ENCODE measurements around the gene PSMG3. TPM values are rescaled to one million over a fixed set of nuclear protein-coding genes. Genes with fewer than 3 reads are reported as not detected.

The PSMG3 gene
- total RNA-seq, 2 experiments from 2014 or later: 33.1 to 33.3 TPM

GRCh38 chr7:1558841-1559625 lies 10.8 kb downstream of the PSMG3 start:
- ATAC-seq: no peak
- H3K4me3 Mint-ChIP-seq: no peak overlapping the region
- H3K27me3 Mint-ChIP-seq (ENCODE audit: low read depth): no peaks in the 10 kb centered on the region
- no peak overlapping the region for H3K27ac Mint-ChIP-seq
- no peak for DNase-seq
- no peaks in the 10 kb centered on the region for H3K9me3 Mint-ChIP-seq (ENCODE audit: insufficient read depth)
- H3K4me1 Mint-ChIP-seq (ENCODE audit: low read depth): peaks cover 5% of the 10 kb centered on the region
- H3K36me3 Mint-ChIP-seq (ENCODE audit: low read depth): no peaks in the 10 kb centered on the region
- ChIA-PET POLR2A (no interaction called here), CTCF (no interaction called here)

- DNase-seq: no peak
- no peak for ATAC-seq
- no peak overlapping the region for H3K4me3 Mint-ChIP-seq
- no peak overlapping the region for H3K27ac Mint-ChIP-seq
- ChIA-PET CTCF (no interaction called here), POLR2A (no interaction called here)
- no peaks in the 10 kb centered on the region for H3K36me3 Mint-ChIP-seq (ENCODE audit: low read depth)
- H3K9me3 Mint-ChIP-seq (ENCODE audit: insufficient read depth): no peaks in the 10 kb centered on the region
- no peaks in the 10 kb centered on the region for H3K27me3 Mint-ChIP-seq (ENCODE audit: low read depth)
- peaks cover 5% of the 10 kb centered on the region for H3K4me1 Mint-ChIP-seq (ENCODE audit: low read depth)
Observed at GRCh38 chr7:1558181-1558811, 11.5 kb downstream of the PSMG3 start.

GRCh38 chr7:1557771-1558170 lies 12.1 kb downstream of the PSMG3 start:
- Mint-ChIP-seq H3K9me3 (ENCODE audit: insufficient read depth) (no peaks in the 10 kb centered on the region), H3K27ac (no peak overlapping the region), H3K4me1 (ENCODE audit: low read depth) (peaks cover 5% of the 10 kb centered on the region), H3K4me3 (no peak overlapping the region), H3K36me3 (ENCODE audit: low read depth) (no peaks in the 10 kb centered on the region), H3K27me3 (ENCODE audit: low read depth) (no peaks in the 10 kb centered on the region)
- POLR2A ChIA-PET: no interaction called here
- DNase-seq (no peak), ATAC-seq (no peak)
- CTCF ChIA-PET: no interaction called here

- Mint-ChIP-seq H3K9me3 (ENCODE audit: insufficient read depth) (no peaks in the 10 kb centered on the region), H3K27me3 (ENCODE audit: low read depth) (no peaks in the 10 kb centered on the region), H3K36me3 (ENCODE audit: low read depth) (no peaks in the 10 kb centered on the region), H3K4me1 (ENCODE audit: low read depth) (peaks cover 5% of the 10 kb centered on the region), H3K4me3 (no peak overlapping the region), H3K27ac (no peak overlapping the region)
- DNase-seq (no peak), ATAC-seq (no peak)
- ChIA-PET POLR2A (no interaction called here), CTCF (interaction anchor here (0.6 kb wide), 1 partner anchor 73 kb away, joined by 3 read pairs; no protein-coding TSS in a partner anchor)
Observed at GRCh38 chr7:1557006-1557405, 12.8 kb downstream of the PSMG3 start.

GRCh38 chr7:1555813-1556543 lies 13.9 kb downstream of the PSMG3 start, which contains the start of gene TMEM184A:
Gene TMEM184A, minus strand, starts transcription at chr7:1556205. Its CDS starts 721 bp downstream, at chr7:1555484.
- no peak within 1 kb of the TSS for H3K4me3 Mint-ChIP-seq
- ChIA-PET CTCF (interaction anchor here (0.6 to 0.9 kb wide), 2 partner anchors 10 to 24 kb away, joined by 3 to 4 read pairs; no protein-coding TSS in a partner anchor), POLR2A (interaction anchor here (0.6 kb wide), 1 partner anchor 991 kb away, joined by 3 read pairs; no protein-coding TSS in a partner anchor)
- H3K27ac Mint-ChIP-seq: no peak within 1 kb of the TSS
- H3K4me1 Mint-ChIP-seq (ENCODE audit: low read depth): peaks cover 5% of the 10 kb centered on the region
- no peaks in the 10 kb centered on the region for H3K9me3 Mint-ChIP-seq (ENCODE audit: insufficient read depth)
- H3K36me3 Mint-ChIP-seq (ENCODE audit: low read depth): no peaks in the 10 kb centered on the region
- DNase-seq (peak; percentile 57), ATAC-seq (peak; percentile 78)
- no peaks in the 10 kb centered on the region for H3K27me3 Mint-ChIP-seq (ENCODE audit: low read depth)

- Mint-ChIP-seq H3K36me3 (ENCODE audit: low read depth) (no peaks in the 10 kb centered on the region), H3K9me3 (ENCODE audit: insufficient read depth) (no peaks in the 10 kb centered on the region), H3K27ac (no peak overlapping the region), H3K27me3 (ENCODE audit: low read depth) (no peaks in the 10 kb centered on the region), H3K4me3 (no peak overlapping the region), H3K4me1 (ENCODE audit: low read depth) (peaks cover 5% of the 10 kb centered on the region)
- DNase-seq (no peak), ATAC-seq (no peak)
- ChIA-PET CTCF (interaction anchor here (0.7 to 0.9 kb wide), 2 partner anchors 10 to 792 kb away, joined by 3 read pairs; no protein-coding TSS in a partner anchor), POLR2A (interaction anchor here (0.6 kb wide), 1 partner anchor 992 kb away, joined by 3 read pairs; no protein-coding TSS in a partner anchor)
Observed at GRCh38 chr7:1555046-1555812, 14.6 kb downstream of the PSMG3 start.

GRCh38 chr7:1554333-1555045 lies 15.3 kb downstream of the PSMG3 start:
- Mint-ChIP-seq H3K27ac (no peak overlapping the region), H3K9me3 (ENCODE audit: insufficient read depth) (no peaks in the 10 kb centered on the region), H3K4me3 (no peak overlapping the region), H3K27me3 (ENCODE audit: low read depth) (no peaks in the 10 kb centered on the region), H3K36me3 (ENCODE audit: low read depth) (no peaks in the 10 kb centered on the region), H3K4me1 (ENCODE audit: low read depth) (peaks cover 5% of the 10 kb centered on the region)
- CTCF ChIA-PET: interaction anchor here (0.7 kb wide), 1 partner anchor 793 kb away, joined by 3 read pairs; no protein-coding TSS in a partner anchor
- no peak for ATAC-seq
- DNase-seq: no peak
- POLR2A ChIA-PET: no interaction called here

GRCh38 chr7:1553512-1554210 lies 16.2 kb downstream of the PSMG3 start:
- no peaks in the 10 kb centered on the region for H3K36me3 Mint-ChIP-seq (ENCODE audit: low read depth)
- CTCF ChIA-PET: no interaction called here
- POLR2A ChIA-PET: no interaction called here
- no peak overlapping the region for H3K27ac Mint-ChIP-seq
- no peak for DNase-seq
- no peak overlapping the region for H3K4me3 Mint-ChIP-seq
- ATAC-seq: no peak
- H3K27me3 Mint-ChIP-seq (ENCODE audit: low read depth): no peaks in the 10 kb centered on the region
- no peaks in the 10 kb centered on the region for H3K9me3 Mint-ChIP-seq (ENCODE audit: insufficient read depth)
- H3K4me1 Mint-ChIP-seq (ENCODE audit: low read depth): peaks cover 5% of the 10 kb centered on the region

- H3K4me1 Mint-ChIP-seq (ENCODE audit: low read depth): peaks cover 8% of the 10 kb centered on the region
- no peak overlapping the region for H3K4me3 Mint-ChIP-seq
- ATAC-seq (no peak), DNase-seq (no peak)
- no peaks in the 10 kb centered on the region for H3K27me3 Mint-ChIP-seq (ENCODE audit: low read depth)
- POLR2A ChIA-PET: no interaction called here
- no peaks in the 10 kb centered on the region for H3K9me3 Mint-ChIP-seq (ENCODE audit: insufficient read depth)
- no peaks in the 10 kb centered on the region for H3K36me3 Mint-ChIP-seq (ENCODE audit: low read depth)
- CTCF ChIA-PET: no interaction called here
- H3K27ac Mint-ChIP-seq: no peak overlapping the region
Observed at GRCh38 chr7:1552200-1552599, 17.6 kb downstream of the PSMG3 start.

- ATAC-seq (no peak), DNase-seq (no peak)
- POLR2A ChIA-PET: interaction anchor here (1.0 kb wide), 1 partner anchor 10 kb away, joined by 3 read pairs; no protein-coding TSS in a partner anchor
- Mint-ChIP-seq H3K4me1 (ENCODE audit: low read depth) (peaks cover 8% of the 10 kb centered on the region), H3K4me3 (no peak overlapping the region), H3K27me3 (ENCODE audit: low read depth) (no peaks in the 10 kb centered on the region), H3K36me3 (ENCODE audit: low read depth) (no peaks in the 10 kb centered on the region), H3K27ac (no peak overlapping the region), H3K9me3 (ENCODE audit: insufficient read depth) (no peaks in the 10 kb centered on the region)
- CTCF ChIA-PET: no interaction called here
Observed at GRCh38 chr7:1550846-1551155, 19.0 kb downstream of the PSMG3 start.

Measured in activated CD8-positive, alpha-beta T cell treated with anti-CD3 and anti-CD28 coated beads, Interleukin-2, amount 10 ng/mL, durations not matched to agents 7 days and 5 days (primary cell).